ENCODE data around the gene FSTL4. TPM values are rescaled to one million over a fixed set of nuclear protein-coding genes. Genes with fewer than 3 reads are reported as not detected.

FSTL4 gene
- polyA plus RNA-seq, 3 donors = 0.76 to 1.8 (median 0.89) TPM

GRCh38 chr5:133611357-133612248 is 738 bp downstream of the FSTL4 start:
- DNase-seq (ENCODE audit: low read depth in 3 of 3, low spot score in 2 of 3) = no peak

DNA sequence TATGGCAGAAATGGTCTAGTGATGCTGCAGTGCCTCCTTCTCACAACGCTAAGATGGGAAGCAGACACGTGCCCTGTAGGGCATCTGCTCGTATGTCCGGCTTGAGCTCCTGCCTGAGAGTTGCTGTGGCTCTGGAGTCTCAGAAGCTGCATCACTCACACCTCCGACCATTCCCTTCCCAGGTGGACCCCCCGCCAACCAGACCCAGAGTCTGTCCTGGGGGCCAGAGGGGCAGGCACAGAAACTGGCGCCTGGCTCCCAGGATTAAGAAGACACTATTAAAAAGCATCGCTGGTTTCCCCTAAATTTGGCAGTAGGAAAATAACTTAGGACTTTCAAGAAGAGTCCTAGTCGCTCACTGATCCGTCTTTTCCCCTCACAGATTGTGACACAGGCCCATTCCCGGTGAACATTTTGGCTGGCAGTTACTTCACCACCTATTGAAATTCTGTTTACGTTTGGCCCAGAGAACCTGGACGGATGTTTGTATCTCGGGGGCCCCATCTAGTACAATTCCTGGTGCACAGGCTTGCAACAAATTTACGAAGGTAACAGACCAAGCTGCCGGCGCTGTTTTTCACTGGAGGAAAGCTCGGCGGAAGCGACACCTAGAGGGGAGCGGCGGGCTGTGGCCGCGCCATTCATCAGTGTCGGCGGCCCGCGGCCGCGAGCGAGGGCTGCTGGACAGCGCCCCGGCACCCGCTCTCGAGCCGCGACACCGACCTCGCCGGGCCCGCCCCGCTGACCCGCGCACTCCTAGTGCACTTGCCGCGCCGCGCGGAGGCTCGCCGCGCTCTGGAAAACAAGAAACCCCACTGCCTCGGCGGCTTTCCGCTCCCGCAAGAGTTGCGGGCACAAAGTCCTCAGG is 1.6 kb downstream of the FSTL4 start:
- peak; percentile 25 to 72 (median 37) for DNase-seq (ENCODE audit: low read depth in 3 of 3, low spot score in 2 of 3)

GRCh38 chr5:133607451-133607850 is 4.9 kb downstream of the FSTL4 start:
- DNase-seq (ENCODE audit: low read depth in 3 of 3, low spot score in 2 of 3) = no peak

GRCh38 chr5:133606835-133607234 is 5.5 kb downstream of the FSTL4 start:
- no peak for DNase-seq (ENCODE audit: low read depth in 3 of 3, low spot score in 2 of 3)

GRCh38 chr5:133605323-133605722 is 7.0 kb downstream of the FSTL4 start:
- no peak for DNase-seq (ENCODE audit: low read depth in 3 of 3, low spot score in 2 of 3)

DNA sequence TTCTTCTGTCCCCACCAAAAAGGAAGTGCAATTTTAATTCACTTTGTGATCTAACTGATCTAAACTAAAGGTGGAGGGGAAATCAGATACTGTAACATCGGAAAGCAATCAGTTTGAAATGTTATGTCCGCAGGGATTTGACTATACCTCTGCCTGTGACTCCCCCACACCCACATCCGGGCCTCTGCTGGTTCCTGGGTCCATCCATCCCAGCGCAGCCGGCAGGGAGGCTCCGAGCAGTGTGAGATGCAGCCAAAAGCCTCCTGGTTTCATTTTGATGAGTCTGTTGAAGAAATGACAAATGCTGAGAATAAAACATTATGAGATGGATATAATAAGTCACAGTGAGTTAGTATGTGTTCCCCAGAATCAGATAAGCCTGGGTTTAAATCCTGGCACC is 8.6 kb downstream of the FSTL4 start:
- DNase-seq (ENCODE audit: low read depth in 3 of 3, low spot score in 2 of 3) = no peak

DNA sequence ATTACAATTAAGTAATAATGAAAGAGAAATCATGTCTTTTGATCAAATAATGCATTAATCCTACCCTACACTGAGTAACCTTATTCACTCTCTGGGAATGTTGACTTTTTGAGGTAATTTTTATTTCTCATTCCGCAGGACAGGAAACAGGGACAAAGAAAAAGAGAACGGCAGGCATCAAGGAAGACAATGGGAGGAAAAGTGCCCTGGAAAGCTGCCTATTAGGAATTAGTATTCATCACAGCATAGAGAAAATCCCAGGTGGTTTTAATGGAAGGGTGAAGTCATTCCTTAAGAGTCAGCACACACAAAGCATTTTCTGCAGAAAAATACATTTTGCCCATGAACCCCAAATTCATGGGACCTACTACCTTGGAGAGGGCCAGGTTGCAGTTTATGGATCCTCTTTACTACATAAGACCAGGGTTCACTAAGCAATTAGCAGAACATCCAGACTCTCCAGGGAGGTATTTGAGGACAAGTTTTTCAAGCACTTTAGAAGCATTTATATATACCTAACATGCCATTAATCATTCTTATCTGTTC is 9.4 kb downstream of the FSTL4 start:
- DNase-seq (ENCODE audit: low read depth in 3 of 3, low spot score in 2 of 3) = no peak

DNA sequence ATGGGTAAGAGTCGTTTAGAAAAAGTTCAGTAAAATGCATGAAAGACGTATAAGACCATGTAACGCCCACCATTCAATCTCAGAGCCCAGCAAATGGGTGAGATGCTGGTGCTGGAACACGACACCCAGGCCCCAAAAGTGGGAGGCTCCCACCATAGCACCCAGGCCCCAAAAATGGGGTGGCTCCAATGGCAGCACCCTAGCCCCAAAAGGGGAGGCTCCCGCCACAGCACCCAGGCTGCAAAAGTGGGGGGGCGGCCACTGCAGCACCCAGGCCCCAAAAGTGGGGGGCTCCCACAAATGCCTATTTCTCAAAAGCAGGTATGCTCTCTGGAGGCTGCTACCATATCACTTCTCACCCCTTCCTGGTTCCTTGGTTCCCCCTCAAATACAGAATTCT is 12.7 kb downstream of the FSTL4 start:
- no peak for DNase-seq (ENCODE audit: low read depth in 3 of 3, low spot score in 2 of 3)

GRCh38 chr5:133599044-133599443 is 13.3 kb downstream of the FSTL4 start:
- DNase-seq (ENCODE audit: low read depth in 3 of 3, low spot score in 2 of 3) = no peak

- DNase-seq (ENCODE audit: low read depth in 3 of 3, low spot score in 2 of 3) = no peak
Measured at GRCh38 chr5:133596049-133596448, 16.3 kb downstream of the FSTL4 start.

DNA sequence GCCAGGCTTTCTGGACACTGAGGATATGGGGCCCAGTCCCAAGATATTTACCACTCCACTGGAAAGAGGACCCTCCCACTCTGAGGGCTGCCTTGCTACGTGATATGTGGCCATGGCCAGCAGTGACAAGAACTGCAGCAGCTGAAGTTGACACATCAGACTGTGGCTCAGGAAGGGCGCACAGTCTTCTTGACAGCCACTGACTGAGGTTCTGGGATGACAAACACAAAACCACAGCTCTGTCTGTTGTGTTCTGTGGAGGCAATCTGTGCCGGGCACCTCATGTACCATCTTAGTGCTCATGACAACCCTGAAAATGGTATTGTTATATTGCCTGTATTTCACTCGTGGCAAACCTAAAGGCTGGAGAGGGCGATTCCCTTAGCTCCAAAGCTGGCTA is 16.9 kb downstream of the FSTL4 start:
- DNase-seq (ENCODE audit: low read depth in 3 of 3, low spot score in 2 of 3) = no peak

DNA sequence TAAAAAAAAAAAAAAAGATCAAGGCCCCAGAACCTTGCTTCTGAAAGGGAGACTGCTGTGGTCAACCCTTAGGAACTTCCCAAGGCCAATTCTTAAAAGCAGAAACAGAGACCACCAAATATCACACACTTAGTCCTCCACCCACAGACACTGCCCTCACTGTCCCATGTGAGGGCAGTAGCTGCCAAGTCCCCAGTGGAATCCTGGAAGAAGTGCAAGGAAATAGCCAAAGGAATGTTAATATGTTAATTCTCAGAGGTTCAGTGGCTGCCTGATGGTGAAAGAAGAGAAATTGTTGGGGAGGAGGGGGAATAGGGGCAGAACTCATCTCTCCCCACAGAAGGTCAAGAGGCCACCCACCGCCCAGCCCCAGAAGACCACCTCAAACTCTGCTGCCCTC is 23.1 kb downstream of the FSTL4 start:
- DNase-seq (ENCODE audit: low read depth in 3 of 3, low spot score in 2 of 3) = no peak

DNA sequence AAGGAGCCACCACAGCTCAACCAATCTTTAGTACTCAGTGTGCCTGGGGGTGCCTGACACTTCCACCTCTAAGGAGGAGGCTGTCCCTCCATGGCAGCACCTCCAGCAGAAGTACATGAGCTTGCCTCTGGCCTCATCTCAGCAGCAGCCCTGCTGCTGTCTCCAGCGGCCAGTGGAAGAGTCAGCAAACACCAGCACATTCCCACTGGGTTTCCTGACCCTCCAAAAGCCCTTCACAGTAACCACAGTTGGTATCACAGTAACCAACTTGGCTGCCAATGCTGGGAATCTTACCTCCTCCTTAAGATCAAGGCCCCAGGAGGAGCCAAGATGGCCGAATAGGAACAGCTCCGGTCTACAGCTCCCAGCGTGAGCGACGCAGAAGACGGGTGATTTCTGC is 29.4 kb downstream of the FSTL4 start:
- no peak for DNase-seq (ENCODE audit: low read depth in 3 of 3, low spot score in 2 of 3)

- DNase-seq (ENCODE audit: low read depth in 3 of 3, low spot score in 2 of 3) = no peak
Measured at GRCh38 chr5:133581918-133582317, 30.4 kb downstream of the FSTL4 start.

- no peak for DNase-seq (ENCODE audit: low read depth in 3 of 3, low spot score in 2 of 3)
Measured at GRCh38 chr5:133581348-133581747, 31.0 kb downstream of the FSTL4 start.

- no peak for DNase-seq (ENCODE audit: low read depth in 3 of 3, low spot score in 2 of 3)
Measured at GRCh38 chr5:133580618-133581017, 31.7 kb downstream of the FSTL4 start.

- no peak for DNase-seq (ENCODE audit: low read depth in 3 of 3, low spot score in 2 of 3)
Measured at GRCh38 chr5:133579766-133580165, 32.6 kb downstream of the FSTL4 start.

- no peak for DNase-seq (ENCODE audit: low read depth in 3 of 3, low spot score in 2 of 3)
Measured at GRCh38 chr5:133569347-133569746, 43.0 kb downstream of the FSTL4 start.

DNA sequence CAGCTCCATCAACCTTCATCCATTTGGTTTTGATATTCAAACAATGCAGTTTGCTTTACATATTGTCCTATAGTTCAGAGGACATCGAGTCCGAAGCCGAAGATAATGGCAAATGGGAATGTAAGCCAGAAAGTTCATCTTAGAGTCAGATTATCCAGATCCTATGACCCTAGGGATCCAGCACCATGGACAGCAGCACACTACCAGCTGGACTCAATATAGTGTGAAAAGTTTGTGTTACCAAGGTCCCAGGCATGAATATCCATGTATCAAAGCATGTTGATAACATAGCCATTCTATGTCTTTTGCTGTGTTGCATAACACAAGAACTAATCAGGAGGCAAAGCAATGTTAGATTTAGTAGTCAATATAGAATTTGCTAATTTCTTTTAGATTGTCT is 46.3 kb downstream of the FSTL4 start:
- peak; percentile 31 to 40 (median 33) for DNase-seq (ENCODE audit: low read depth in 3 of 3, low spot score in 2 of 3)

DNA sequence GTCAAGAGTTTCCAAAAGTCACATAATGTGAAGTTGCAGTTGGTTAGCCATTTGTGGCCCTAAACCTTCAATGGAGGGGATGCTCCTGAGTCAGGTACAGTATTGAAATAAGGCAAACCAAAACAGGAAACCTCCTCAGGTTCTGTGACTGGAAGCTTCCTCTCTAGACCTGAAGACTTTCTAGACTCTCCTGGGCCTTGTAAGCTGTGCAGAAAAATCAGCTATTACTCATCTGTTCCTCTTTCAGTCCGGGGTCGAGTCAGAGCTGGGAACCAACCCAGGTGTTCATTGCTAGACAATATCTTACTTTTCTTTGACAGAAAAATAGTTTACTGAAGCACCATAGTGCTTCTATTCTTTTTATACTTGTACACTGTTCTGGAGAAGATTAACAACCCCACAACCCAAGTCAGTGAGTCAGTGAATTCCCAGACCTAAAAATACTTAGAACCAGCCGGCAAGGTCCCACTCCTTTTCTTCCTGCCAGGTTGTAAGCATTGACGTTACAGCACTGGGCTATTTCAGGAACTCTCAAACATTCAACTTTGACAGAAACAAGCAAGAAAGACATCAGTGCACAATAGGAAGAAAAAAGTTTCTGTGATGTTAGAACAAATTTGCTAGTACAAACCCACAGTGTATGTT is 47.3 kb downstream of the FSTL4 start:
- no peak for DNase-seq (ENCODE audit: low read depth in 3 of 3, low spot score in 2 of 3)

DNA sequence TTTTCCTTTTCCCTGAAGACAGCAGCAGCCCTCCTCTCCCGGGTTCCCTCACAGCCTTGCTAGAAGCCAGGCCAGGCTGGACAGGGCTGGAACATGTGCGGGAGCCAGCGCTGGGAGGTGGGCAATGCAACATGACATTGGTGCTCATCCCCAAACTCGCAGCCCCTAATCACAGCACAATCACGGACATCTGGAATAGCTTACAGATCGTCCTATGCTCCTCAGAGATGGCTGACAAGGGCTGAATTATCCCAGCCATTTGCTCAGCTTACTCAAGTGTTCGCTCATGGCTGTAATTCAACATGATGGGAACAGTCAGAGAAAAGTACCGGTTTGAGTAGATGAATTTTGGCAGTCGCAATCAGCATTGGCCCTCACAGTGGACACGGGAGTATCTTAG is 49.8 kb downstream of the FSTL4 start:
- DNase-seq (ENCODE audit: low read depth in 3 of 3, low spot score in 2 of 3) = no peak

Data from right renal cortex interstitium (tissue), 3 donors.